Spleen (tissue), 11 donors: ENCODE measurements around the gene CCDC38. TPM values are rescaled to one million over a fixed set of nuclear protein-coding genes. Genes with fewer than 3 reads are reported as not detected.

Source experiments
- DNase-seq: peaks from one replicate; pipeline ENCODE4 v3.0.0-alpha.2; 2020
- H3K27ac ChIP-seq, 8 donors: fragments of 200-600 bp; sonication (generic) in 7 of 8; 1 replicate in 4 of 8; 2 replicates in 4 of 8; pipeline versions ENCODE4 v1.5.0 to v1.8.0; 2016 to 2021; ENCODE audit warnings: inconsistent platforms in 4 of 8, mild to moderate bottlenecking in 4 of 8, moderate library complexity in 1 of 8
- H3K27me3 ChIP-seq, 7 donors: fragments of 200-600 bp; sonication (generic) in 6 of 7; replicated peaks in 1 of 7; 1 replicate in 4 of 7; 2 replicates in 3 of 7; pipeline versions ENCODE4 v1.5.0 to v1.8.0; 2016 to 2021; ENCODE audit warnings: inconsistent platforms in 3 of 7, mild to moderate bottlenecking in 1 of 7
- H3K36me3 ChIP-seq, 6 donors: fragments of 200-600 bp; sonication (generic) in 5 of 6; 1 replicate in 4 of 6; 2 replicates in 2 of 6; pipeline versions ENCODE4 v1.5.0 to v1.8.0; 2016 to 2021; ENCODE audit warnings: inconsistent platforms in 2 of 6
- H3K4me1 ChIP-seq, 6 donors: fragments of 200-600 bp; sonication (generic) in 5 of 6; 1 replicate in 3 of 6; 2 replicates in 3 of 6; pipeline versions ENCODE4 v1.5.0 to v1.8.0; 2016 to 2021; ENCODE audit warnings: inconsistent platforms in 3 of 6
- H3K4me3 ChIP-seq, 8 donors: fragments of 200-600 bp; sonication (generic) in 7 of 8; 1 replicate in 4 of 8; 2 replicates in 4 of 8; pipeline versions ENCODE4 v1.5.0 to v1.8.0; 2016 to 2021; ENCODE audit warnings: inconsistent platforms in 4 of 8, mild to moderate bottlenecking in 4 of 8, moderate library complexity in 2 of 8
- H3K9me3 ChIP-seq, 8 donors: fragments of 200-600 bp; sonication (generic) in 7 of 8; 1 replicate in 4 of 8; 2 replicates in 4 of 8; pipeline versions ENCODE4 v1.5.0 to v1.8.0; 2016 to 2021; ENCODE audit warnings: inconsistent platforms in 4 of 8
- POLR2A ChIP-seq, 3 donors: fragments of 450-650 bp; IDR thresholded peaks; one replicate each; pipeline ENCODE4 v1.5.1; 2017; ENCODE audit warnings: antibody characterized with exemption in 3 of 3, mild to moderate bottlenecking in 1 of 3
- POLR2AphosphoS5 ChIP-seq, 3 donors: sonication (generic); formaldehyde crosslinking; IDR thresholded peaks; one replicate each; pipeline ENCODE4 v1.5.1; 2017; ENCODE audit warnings: antibody characterized with exemption in 3 of 3
- WGBS, 5 donors: extraction: QIAGEN DNeasy Blood & Tissue Kit in 3 of 5; methylation state at CpG; one replicate each; pipeline versions ENCODE4 v1.1.5 to v1.1.7; 2013 to 2018; 5-methylcytosine and 5-hydroxymethylcytosine counted together
- intact Hi-C: fragments of 100-400 bp; cut with DNase I; formaldehyde crosslinking; loops from one replicate; pipeline ENCODE4 v1.15.0; 2023; ENCODE audit warnings: low total_unique reads
- polyA plus RNA-seq, 3 donors: library from polyadenylated mRNA; stranded (reverse); fragments of 200-250 nt; gene quantifications; one replicate each; pipeline ENCODE4 v1.2.1, GENCODE V29; 2013
- total RNA-seq, 7 donors: library from RNA; depleted of rRNA in 3 of 7; stranded (reverse); fragments of >200 nt in 3 of 7; fragmentation: NEBNext Ultra II Directional in 4 of 7; extraction: Animal tissue kit (Norgen Biotek cat#: 25700) in 4 of 7; gene quantifications; one replicate each; pipeline versions ENCODE4 v1.1.0 to v1.2.1, GENCODE V29; 2016 to 2021
- TF ChIP-seq, protein P1 (sequence below), 11 experiments: fragments of 200-600 bp in 7 of 11; fragments of 450-650 bp in 4 of 11; sonication (generic) in 4 of 11; IDR thresholded peaks in 8 of 11; conservative IDR thresholded peaks in 3 of 11; 1 replicate in 7 of 11; 2 replicates in 4 of 11; pipeline versions ENCODE4 v1.4.0 to v1.8.0; 2016 to 2021; ENCODE audit warnings: antibody characterized with exemption in 11 of 11, inconsistent platforms in 4 of 11, mild to moderate bottlenecking in 1 of 11
- donor health status: healthy with polysubstance abuse.
- donor health status: DM: no; HTN: no; CAD: no; lungs with moderate emphysema.
- donor health status: DM: no; HTN: no; CAD: no.
- donor health status: Bipolar disorder and iron deficiency.
- donor health status: healthy.
- donor health status: DM: no; HTN: no; CAD: no.
- donor health status: DM: yes; HTN: yes; CAD: no.

CCDC38 gene
- total and polyA plus RNA-seq, 10 donors = 0.34 to 2.1 (median 0.86) TPM; not detected in 1

DNA sequence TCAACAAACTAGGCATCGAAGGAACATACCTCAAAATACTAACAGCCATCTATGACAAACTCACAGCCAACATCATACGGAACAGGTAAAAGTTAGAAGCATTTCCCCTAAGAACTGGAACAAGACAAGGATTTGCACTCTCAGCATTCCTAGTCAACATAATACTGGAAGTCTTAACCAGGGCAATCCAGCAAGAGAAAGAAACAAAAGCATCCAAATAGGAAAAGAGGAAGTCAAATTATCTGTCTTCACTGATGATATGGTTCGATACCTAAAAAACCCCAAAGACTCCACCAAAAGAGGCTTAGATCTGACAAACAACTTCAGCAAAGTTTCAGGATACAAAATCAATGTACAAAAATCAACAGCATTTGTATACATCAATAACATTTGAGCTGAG is 32.5 kb downstream of the CCDC38 start:
- intact Hi-C loops = no loop called here
- whole genome bisulfite sequencing, 5 donors = 78 to 92% (median 88%) methylated on average over 3 of the region's 3 CpGs
- Histone ChIP-seq H3K4me3 (no peak overlapping the region), H3K27me3 (no peaks in the 10 kb centered on the region), H3K36me3 (no peaks in the 10 kb centered on the region), H3K27ac (no peak overlapping the region), H3K4me1 (peaks cover 0 to 6% (median 0%) of the 10 kb centered on the region in 6 donors), H3K9me3 (no peaks in the 10 kb centered on the region)
- TF ChIP-seq, protein P1, sequence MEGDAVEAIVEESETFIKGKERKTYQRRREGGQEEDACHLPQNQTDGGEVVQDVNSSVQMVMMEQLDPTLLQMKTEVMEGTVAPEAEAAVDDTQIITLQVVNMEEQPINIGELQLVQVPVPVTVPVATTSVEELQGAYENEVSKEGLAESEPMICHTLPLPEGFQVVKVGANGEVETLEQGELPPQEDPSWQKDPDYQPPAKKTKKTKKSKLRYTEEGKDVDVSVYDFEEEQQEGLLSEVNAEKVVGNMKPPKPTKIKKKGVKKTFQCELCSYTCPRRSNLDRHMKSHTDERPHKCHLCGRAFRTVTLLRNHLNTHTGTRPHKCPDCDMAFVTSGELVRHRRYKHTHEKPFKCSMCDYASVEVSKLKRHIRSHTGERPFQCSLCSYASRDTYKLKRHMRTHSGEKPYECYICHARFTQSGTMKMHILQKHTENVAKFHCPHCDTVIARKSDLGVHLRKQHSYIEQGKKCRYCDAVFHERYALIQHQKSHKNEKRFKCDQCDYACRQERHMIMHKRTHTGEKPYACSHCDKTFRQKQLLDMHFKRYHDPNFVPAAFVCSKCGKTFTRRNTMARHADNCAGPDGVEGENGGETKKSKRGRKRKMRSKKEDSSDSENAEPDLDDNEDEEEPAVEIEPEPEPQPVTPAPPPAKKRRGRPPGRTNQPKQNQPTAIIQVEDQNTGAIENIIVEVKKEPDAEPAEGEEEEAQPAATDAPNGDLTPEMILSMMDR (IDR thresholded peaks at IDR 0.05 in 8 of 11, conservative IDR thresholded peaks at IDR 0.05 in 3 of 11) = no peak
- TF ChIP-seq POLR2AphosphoS5 (IDR thresholded peaks at IDR 0.05) (no peak), POLR2A (IDR thresholded peaks at IDR 0.05) (no peak)
- no peak for DNase-seq

DNA sequence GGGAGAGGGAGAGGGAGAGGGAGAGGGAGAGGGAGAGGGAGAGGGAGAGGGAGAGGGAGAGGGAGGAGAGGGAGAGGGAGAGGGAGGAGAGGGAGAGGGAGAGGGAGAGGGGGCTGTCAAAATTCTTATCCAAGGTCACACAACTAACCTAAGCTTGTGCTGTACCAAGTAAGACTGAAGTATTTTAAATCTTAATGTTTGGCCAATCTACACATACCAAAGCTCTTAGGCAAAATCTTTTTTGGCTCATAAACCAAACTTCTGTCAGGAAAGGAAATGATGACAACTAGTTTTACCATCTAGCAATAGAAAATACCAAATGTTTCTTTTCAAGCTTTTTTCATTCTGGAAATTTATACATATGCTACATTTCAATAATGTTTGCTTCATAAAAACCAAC is 33.8 kb downstream of the CCDC38 start:
- intact Hi-C loops = no loop called here
- TF ChIP-seq, protein P1 (IDR thresholded peaks at IDR 0.05 in 8 of 11, conservative IDR thresholded peaks at IDR 0.05 in 3 of 11) = no peak
- TF ChIP-seq POLR2A (IDR thresholded peaks at IDR 0.05) (no peak), POLR2AphosphoS5 (IDR thresholded peaks at IDR 0.05) (no peak)
- Histone ChIP-seq H3K4me1 (peaks cover 0 to 6% (median 0%) of the 10 kb centered on the region in 6 donors), H3K4me3 (no peak overlapping the region), H3K36me3 (no peaks in the 10 kb centered on the region), H3K27me3 (no peaks in the 10 kb centered on the region), H3K27ac (peak overlapping the region in 1 of 8 donors; percentile 20), H3K9me3 (peaks cover 0 to 4% (median under 1%) of the 10 kb centered on the region in 8 donors)
- no peak for DNase-seq

DNA sequence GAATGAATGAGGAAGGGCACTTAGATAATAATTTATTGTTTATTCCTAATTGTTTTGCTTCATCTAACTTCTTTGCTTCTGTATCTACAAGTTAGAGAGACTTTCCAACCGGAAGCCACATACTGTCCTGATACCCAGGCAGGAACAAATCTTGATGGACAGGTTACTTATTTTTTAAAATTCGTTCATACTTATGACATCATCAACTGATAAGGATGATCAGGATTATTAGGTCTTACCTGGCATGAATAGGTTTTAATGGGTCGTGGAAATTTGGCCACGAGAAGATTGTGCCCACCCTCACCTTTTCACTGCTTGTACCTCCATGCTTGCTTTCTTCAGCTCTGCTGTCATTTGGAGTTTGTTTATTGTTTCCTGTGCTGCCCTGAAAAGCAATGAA is 44.3 kb downstream of the CCDC38 start:
- 59 to 78% (median 70%) methylated on average over 4 of the region's 4 CpGs for WGBS, 5 donors
- intact Hi-C loops = no loop called here
- H3K9me3 ChIP-seq = peaks cover 0 to 10% (median 7%) of the 10 kb centered on the region in 8 donors
- TF ChIP-seq POLR2AphosphoS5 (IDR thresholded peaks at IDR 0.05) (no peak), POLR2A (IDR thresholded peaks at IDR 0.05) (no peak)
- TF ChIP-seq, protein P1 (IDR thresholded peaks at IDR 0.05 in 8 of 11, conservative IDR thresholded peaks at IDR 0.05 in 3 of 11) = no peak
- H3K36me3 ChIP-seq = no peaks in the 10 kb centered on the region
- H3K27me3 ChIP-seq = peaks cover 0 to 5% (median 0%) of the 10 kb centered on the region in 7 donors
- H3K4me1 ChIP-seq = no peaks in the 10 kb centered on the region
- DNase-seq = no peak
- H3K4me3 ChIP-seq = no peak overlapping the region
- H3K27ac ChIP-seq = no peak overlapping the region

DNA sequence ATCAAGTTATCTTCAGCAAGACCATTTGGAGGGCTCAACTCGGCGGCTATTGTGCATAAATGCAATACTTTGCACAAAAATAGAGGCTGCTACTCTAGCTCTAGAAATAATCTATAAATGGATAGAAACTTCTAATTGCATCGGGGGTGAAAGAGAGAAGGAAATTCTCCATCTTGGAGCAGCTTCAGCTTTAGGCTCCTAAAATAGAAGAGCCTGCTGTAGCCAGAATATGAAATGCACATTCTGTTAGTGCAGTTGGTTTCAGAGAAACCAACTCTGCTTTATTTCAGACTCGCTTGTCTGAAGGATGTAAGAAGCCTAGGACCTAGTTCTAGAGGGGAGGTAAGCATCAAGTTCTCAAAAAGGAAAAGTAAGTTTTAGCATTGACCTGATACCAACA is 45.6 kb downstream of the CCDC38 start:
- 87 to 96% (median 93%) methylated on average over 4 of the region's 4 CpGs for WGBS, 5 donors
- intact Hi-C loops = no loop called here
- no peaks in the 10 kb centered on the region for H3K4me1 ChIP-seq
- no peaks in the 10 kb centered on the region for H3K36me3 ChIP-seq
- H3K27me3 ChIP-seq = peaks cover 0 to 5% (median 0%) of the 10 kb centered on the region in 7 donors
- H3K27ac ChIP-seq = no peak overlapping the region
- DNase-seq = no peak
- TF ChIP-seq POLR2AphosphoS5 (IDR thresholded peaks at IDR 0.05) = no peak
- TF ChIP-seq POLR2A (IDR thresholded peaks at IDR 0.05) = no peak
- TF ChIP-seq, protein P1 (IDR thresholded peaks at IDR 0.05 in 8 of 11, conservative IDR thresholded peaks at IDR 0.05 in 3 of 11) = no peak
- no peaks in the 10 kb centered on the region for H3K9me3 ChIP-seq
- H3K4me3 ChIP-seq = no peak overlapping the region
